KOPT-K1 (cell line): ENCODE measurements around the gene HRH1.

ENCODE experiments used
- H3K27ac ChIP-seq: fragments of 200-600 bp; sonication (generic); 2 replicates; pipeline ENCODE4 v1.5.1; 2016; ENCODE audit warnings: antibody characterized with exemption, mild to moderate bottlenecking, low read depth, low read length; ENCODE audit not compliant: poor library complexity, severe bottlenecking
- H3K36me3 ChIP-seq: fragments of 200-600 bp; sonication (generic); 2 replicates; pipeline ENCODE4 v1.5.1; 2017; ENCODE audit warnings: antibody characterized with exemption, mild to moderate bottlenecking, low read length, moderate library complexity; ENCODE audit not compliant: insufficient read depth
- H3K9me3 ChIP-seq: fragments of 200-600 bp; sonication (generic); 2 replicates; pipeline ENCODE4 v1.5.1; 2017; ENCODE audit warnings: antibody characterized with exemption, low read length, mild to moderate bottlenecking; ENCODE audit not compliant: insufficient read depth, poor library complexity, severe bottlenecking

Gene HRH1

GRCh38 chr3:11136116-11136515, 18.2 kb upstream of the HRH1 start:
- Histone ChIP-seq H3K27ac (no peak overlapping the region), H3K9me3 (no peaks in the 10 kb centered on the region), H3K36me3 (no peaks in the 10 kb centered on the region)

- H3K27ac ChIP-seq: no peak overlapping the region
- no peaks in the 10 kb centered on the region for H3K9me3 ChIP-seq
- H3K36me3 ChIP-seq: no peaks in the 10 kb centered on the region
Observed at GRCh38 chr3:11136830-11137626, 17.3 kb upstream of the HRH1 start.

- Histone ChIP-seq H3K36me3 (no peaks in the 10 kb centered on the region), H3K27ac (no peak overlapping the region), H3K9me3 (no peaks in the 10 kb centered on the region)
Observed at GRCh38 chr3:11137627-11137959, 16.7 kb upstream of the HRH1 start.

GRCh38 chr3:11138371-11138770, 15.9 kb upstream of the HRH1 start:
- no peak overlapping the region for H3K27ac ChIP-seq
- H3K36me3 ChIP-seq: no peaks in the 10 kb centered on the region
- no peaks in the 10 kb centered on the region for H3K9me3 ChIP-seq

- H3K36me3 ChIP-seq: no peaks in the 10 kb centered on the region
- H3K27ac ChIP-seq: no peak overlapping the region
Observed at GRCh38 chr3:11140030-11140712, 14.1 kb upstream of the HRH1 start.

GRCh38 chr3:11140713-11141104, 13.6 kb upstream of the HRH1 start:
- Histone ChIP-seq H3K27ac (no peak overlapping the region), H3K36me3 (no peaks in the 10 kb centered on the region), H3K9me3 (no peaks in the 10 kb centered on the region)

More at GRCh38 chr3:11140030-11140712, 14.1 kb upstream of the HRH1 start:
- H3K9me3 ChIP-seq: no peaks in the 10 kb centered on the region

- Histone ChIP-seq H3K36me3 (no peaks in the 10 kb centered on the region), H3K27ac (no peak overlapping the region), H3K9me3 (no peaks in the 10 kb centered on the region)
Observed at GRCh38 chr3:11143476-11143875, 10.8 kb upstream of the HRH1 start.

- Histone ChIP-seq H3K27ac (no peak overlapping the region), H3K36me3 (no peaks in the 10 kb centered on the region), H3K9me3 (no peaks in the 10 kb centered on the region)
Observed at GRCh38 chr3:11144996-11145395, 9.3 kb upstream of the HRH1 start.

- no peaks in the 10 kb centered on the region for H3K9me3 ChIP-seq
- H3K36me3 ChIP-seq: no peaks in the 10 kb centered on the region
- H3K27ac ChIP-seq: no peak overlapping the region
Observed at GRCh38 chr3:11145888-11146287, 8.4 kb upstream of the HRH1 start.

- Histone ChIP-seq H3K9me3 (no peaks in the 10 kb centered on the region), H3K36me3 (no peaks in the 10 kb centered on the region), H3K27ac (no peak overlapping the region)
Observed at GRCh38 chr3:11146773-11147660, 7.3 kb upstream of the HRH1 start.

- no peaks in the 10 kb centered on the region for H3K9me3 ChIP-seq
- H3K27ac ChIP-seq: no peak overlapping the region
- no peaks in the 10 kb centered on the region for H3K36me3 ChIP-seq
Observed at GRCh38 chr3:11150256-11150655, 4.0 kb upstream of the HRH1 start.

GRCh38 chr3:11152301-11152700, 2.0 kb upstream of the HRH1 start:
- no peaks in the 10 kb centered on the region for H3K36me3 ChIP-seq
- H3K27ac ChIP-seq: no peak overlapping the region

GRCh38 chr3:11154953-11155325, 646 bp downstream of the HRH1 start:
- H3K9me3 ChIP-seq: no peaks in the 10 kb centered on the region
- H3K27ac ChIP-seq: no peak overlapping the region
- no peaks in the 10 kb centered on the region for H3K36me3 ChIP-seq

More at GRCh38 chr3:11152301-11152700, 2.0 kb upstream of the HRH1 start:
- no peaks in the 10 kb centered on the region for H3K9me3 ChIP-seq

GRCh38 chr3:11155341-11156025, 1.2 kb downstream of the HRH1 start:
- H3K27ac ChIP-seq: no peak overlapping the region
- no peaks in the 10 kb centered on the region for H3K36me3 ChIP-seq
- no peaks in the 10 kb centered on the region for H3K9me3 ChIP-seq

GRCh38 chr3:11156026-11156410, 1.7 kb downstream of the HRH1 start:
- H3K9me3 ChIP-seq: no peaks in the 10 kb centered on the region

More at GRCh38 chr3:11156026-11156410, 1.7 kb downstream of the HRH1 start:
- Histone ChIP-seq H3K36me3 (no peaks in the 10 kb centered on the region), H3K27ac (no peak overlapping the region)
